ENCODE data around the gene ANKRD11. TPM values are rescaled to one million over a fixed set of nuclear protein-coding genes. Genes with fewer than 3 reads are reported as not detected.

Gene ANKRD11
- polyA plus RNA-seq, 4 donors, result 48.4 to 86.7 (median 65.5) TPM

GRCh38 chr16:89511374-89511773, 21.0 kb upstream of the ANKRD11 start:
- DNase-seq, result no peak
- no peak for FAIRE-seq
- Histone ChIP-seq H3K27me3 (ENCODE audit: control insufficient read depth in 3 of 3, insufficient read depth in 3 of 3, low read length in 3 of 3) (no peaks in the 10 kb centered on the region), H3K9me3 (ENCODE audit: control insufficient read depth in 2 of 2, insufficient read depth in 1 of 2, low read depth in 1 of 2, low read length in 1 of 2) (no peaks in the 10 kb centered on the region), H3K4me3 (ENCODE audit: low read depth in 1 of 3, low read length in 3 of 3) (no peak overlapping the region), H3K4me1 (ENCODE audit: control insufficient read depth in 3 of 3, insufficient read depth in 2 of 3, low read depth in 1 of 3, low read length in 2 of 3) (peaks cover 0 to 17% (median 4%) of the 10 kb centered on the region in 3 donors), H3K36me3 (ENCODE audit: control insufficient read depth in 3 of 3, insufficient read depth in 2 of 3, low read depth in 1 of 3, low read length in 3 of 3) (peaks cover 5 to 61% (median 13%) of the 10 kb centered on the region in 3 donors), H3K27ac (ENCODE audit: low read depth in 1 of 3, low read length in 2 of 3) (no peak overlapping the region)
- 79 to 91% (median 80%) methylated on average over 8 of the region's 8 CpGs for WGBS, 3 donors

GRCh38 chr16:89510526-89510925, 20.2 kb upstream of the ANKRD11 start:
- H3K27me3 ChIP-seq (ENCODE audit: control insufficient read depth in 3 of 3, insufficient read depth in 3 of 3, low read length in 3 of 3), result no peaks in the 10 kb centered on the region
- H3K27ac ChIP-seq (ENCODE audit: low read depth in 1 of 3, low read length in 2 of 3), result no peak overlapping the region
- no peak for FAIRE-seq
- H3K9me3 ChIP-seq (ENCODE audit: control insufficient read depth in 2 of 2, insufficient read depth in 1 of 2, low read depth in 1 of 2, low read length in 1 of 2), result no peaks in the 10 kb centered on the region
- H3K36me3 ChIP-seq (ENCODE audit: control insufficient read depth in 3 of 3, insufficient read depth in 2 of 3, low read depth in 1 of 3, low read length in 3 of 3), result peaks cover 5 to 53% (median 13%) of the 10 kb centered on the region in 3 donors
- 90 to 94% (median 93%) methylated on average over 9 of the region's 9 CpGs for WGBS, 3 donors
- no peak overlapping the region for H3K4me3 ChIP-seq (ENCODE audit: low read depth in 1 of 3, low read length in 3 of 3)
- peaks cover 1 to 26% (median 4%) of the 10 kb centered on the region in 3 donors for H3K4me1 ChIP-seq (ENCODE audit: control insufficient read depth in 3 of 3, insufficient read depth in 2 of 3, low read depth in 1 of 3, low read length in 2 of 3)
- no peak for DNase-seq

GRCh38 chr16:89507834-89508590, 17.7 kb upstream of the ANKRD11 start, which contains the start of gene SPG7:
TSS of gene SPG7 (plus strand) at chr16:89508403. CDS start at chr16:89508418, 15 bp downstream.
- no peaks in the 10 kb centered on the region for H3K27me3 ChIP-seq (ENCODE audit: control insufficient read depth in 3 of 3, insufficient read depth in 3 of 3, low read length in 3 of 3)
- H3K9me3 ChIP-seq (ENCODE audit: control insufficient read depth in 2 of 2, insufficient read depth in 1 of 2, low read depth in 1 of 2, low read length in 1 of 2), result no peaks in the 10 kb centered on the region
- peak within 1 kb of the TSS; percentile 71 to 88 (median 73) for H3K4me3 ChIP-seq (ENCODE audit: low read depth in 1 of 3, low read length in 3 of 3)
- FAIRE-seq (no peak), DNase-seq (peak; percentile 87 to 98)
- peaks cover 0 to 28% (median 9%) of the 10 kb centered on the region in 3 donors for H3K36me3 ChIP-seq (ENCODE audit: control insufficient read depth in 3 of 3, insufficient read depth in 2 of 3, low read depth in 1 of 3, low read length in 3 of 3)
- H3K4me1 ChIP-seq (ENCODE audit: control insufficient read depth in 3 of 3, insufficient read depth in 2 of 3, low read depth in 1 of 3, low read length in 2 of 3), result peaks cover 1 to 32% (median 4%) of the 10 kb centered on the region in 3 donors
- 0 to 1% (median 0%) methylated on average over 63 to 90 of the region's 90 CpGs for WGBS, 3 donors
- peak within 1 kb of the TSS; percentile 98 to 99 (median 99) for H3K27ac ChIP-seq (ENCODE audit: low read depth in 1 of 3, low read length in 2 of 3)

- Histone ChIP-seq H3K27ac (ENCODE audit: low read depth in 1 of 3, low read length in 2 of 3) (peak overlapping the region; percentile 98 to 99 (median 99)), H3K4me3 (ENCODE audit: low read depth in 1 of 3, low read length in 3 of 3) (peak overlapping the region; percentile 71 to 88 (median 73)), H3K4me1 (ENCODE audit: control insufficient read depth in 3 of 3, insufficient read depth in 2 of 3, low read depth in 1 of 3, low read length in 2 of 3) (peaks cover 1 to 39% (median 4%) of the 10 kb centered on the region in 3 donors), H3K9me3 (ENCODE audit: control insufficient read depth in 2 of 2, insufficient read depth in 1 of 2, low read depth in 1 of 2, low read length in 1 of 2) (no peaks in the 10 kb centered on the region), H3K36me3 (ENCODE audit: control insufficient read depth in 3 of 3, insufficient read depth in 2 of 3, low read depth in 1 of 3, low read length in 3 of 3) (peaks cover 0 to 25% (median 9%) of the 10 kb centered on the region in 3 donors), H3K27me3 (ENCODE audit: control insufficient read depth in 3 of 3, insufficient read depth in 3 of 3, low read length in 3 of 3) (no peaks in the 10 kb centered on the region)
- WGBS, 3 donors, result 11 to 27% (median 13%) methylated on average over 24 to 42 of the region's 42 CpGs
- DNase-seq, result no peak
- FAIRE-seq, result no peak
These were observed 17.0 kb upstream of the ANKRD11 start for GRCh38 chr16:89507214-89507833.

GRCh38 chr16:89506791-89507191, 16.4 kb upstream of the ANKRD11 start:
- Histone ChIP-seq H3K27me3 (ENCODE audit: control insufficient read depth in 3 of 3, insufficient read depth in 3 of 3, low read length in 3 of 3) (no peaks in the 10 kb centered on the region), H3K9me3 (ENCODE audit: control insufficient read depth in 2 of 2, insufficient read depth in 1 of 2, low read depth in 1 of 2, low read length in 1 of 2) (no peaks in the 10 kb centered on the region), H3K4me3 (ENCODE audit: low read depth in 1 of 3, low read length in 3 of 3) (peak overlapping the region in 2 of 3 donors; percentile 71 to 88), H3K27ac (ENCODE audit: low read depth in 1 of 3, low read length in 2 of 3) (peak overlapping the region; percentile 98 to 99 (median 99)), H3K36me3 (ENCODE audit: control insufficient read depth in 3 of 3, insufficient read depth in 2 of 3, low read depth in 1 of 3, low read length in 3 of 3) (peaks cover 0 to 20% (median 6%) of the 10 kb centered on the region in 3 donors), H3K4me1 (ENCODE audit: control insufficient read depth in 3 of 3, insufficient read depth in 2 of 3, low read depth in 1 of 3, low read length in 2 of 3) (peaks cover 1 to 44% (median 4%) of the 10 kb centered on the region in 3 donors)
- FAIRE-seq, result no peak
- WGBS, 3 donors, result 52 to 77% (median 64%) methylated on average over 14 to 15 of the region's 15 CpGs
- DNase-seq, result no peak

GRCh38 chr16:89506113-89506504, 15.7 kb upstream of the ANKRD11 start:
- Histone ChIP-seq H3K4me1 (ENCODE audit: control insufficient read depth in 3 of 3, insufficient read depth in 2 of 3, low read depth in 1 of 3, low read length in 2 of 3) (peaks cover 1 to 44% (median 4%) of the 10 kb centered on the region in 3 donors), H3K36me3 (ENCODE audit: control insufficient read depth in 3 of 3, insufficient read depth in 2 of 3, low read depth in 1 of 3, low read length in 3 of 3) (peaks cover 0 to 13% (median under 1%) of the 10 kb centered on the region in 3 donors), H3K27ac (ENCODE audit: low read depth in 1 of 3, low read length in 2 of 3) (peak overlapping the region; percentile 94 to 98 (median 95)), H3K27me3 (ENCODE audit: control insufficient read depth in 3 of 3, insufficient read depth in 3 of 3, low read length in 3 of 3) (no peaks in the 10 kb centered on the region), H3K4me3 (ENCODE audit: low read depth in 1 of 3, low read length in 3 of 3) (peak overlapping the region in 1 of 3 donors; percentile 9), H3K9me3 (ENCODE audit: control insufficient read depth in 2 of 2, insufficient read depth in 1 of 2, low read depth in 1 of 2, low read length in 1 of 2) (no peaks in the 10 kb centered on the region)
- 32 to 62% (median 48%) methylated on average over 4 of the region's 4 CpGs for WGBS, 3 donors
- DNase-seq (peak in 1 of 2 donors; percentile 94), FAIRE-seq (no peak)

- no peak for FAIRE-seq
- 3 to 21% (median 15%) methylated on average over 20 of the region's 20 CpGs for WGBS, 3 donors
- DNase-seq, result peak; percentile 97 to 100
- peaks cover 1 to 44% (median 4%) of the 10 kb centered on the region in 3 donors for H3K4me1 ChIP-seq (ENCODE audit: control insufficient read depth in 3 of 3, insufficient read depth in 2 of 3, low read depth in 1 of 3, low read length in 2 of 3)
- peak overlapping the region in 1 of 3 donors; percentile 9 for H3K4me3 ChIP-seq (ENCODE audit: low read depth in 1 of 3, low read length in 3 of 3)
- H3K36me3 ChIP-seq (ENCODE audit: control insufficient read depth in 3 of 3, insufficient read depth in 2 of 3, low read depth in 1 of 3, low read length in 3 of 3), result peaks cover 0 to 8% (median 0%) of the 10 kb centered on the region in 3 donors
- no peaks in the 10 kb centered on the region for H3K27me3 ChIP-seq (ENCODE audit: control insufficient read depth in 3 of 3, insufficient read depth in 3 of 3, low read length in 3 of 3)
- no peaks in the 10 kb centered on the region for H3K9me3 ChIP-seq (ENCODE audit: control insufficient read depth in 2 of 2, insufficient read depth in 1 of 2, low read depth in 1 of 2, low read length in 1 of 2)
- peak overlapping the region; percentile 94 to 98 (median 95) for H3K27ac ChIP-seq (ENCODE audit: low read depth in 1 of 3, low read length in 2 of 3)
These were observed 15.1 kb upstream of the ANKRD11 start for GRCh38 chr16:89505204-89506112.

All from small intestine (tissue), 7 donors.